Measurements from ENCODE around the gene KCNK6. TPM values are rescaled to one million over a fixed set of nuclear protein-coding genes. Genes with fewer than 3 reads are reported as not detected.

KCNK6 gene
- total and polyA plus RNA-seq, 2 donors from 2014 or later, result 2.2 to 7.2 TPM

GRCh38 chr19:38285567-38285966 lies 34.1 kb upstream of the KCNK6 start:
- TF ChIP-seq CTCF (IDR thresholded peaks at IDR 0.05; ENCODE audit: borderline replicate concordance, extremely low read depth, insufficient read depth), result no peak
- no peaks in the 10 kb centered on the region for H3K27me3 ChIP-seq (ENCODE audit: control insufficient read depth, insufficient read depth, low read length)
- H3K27ac ChIP-seq (ENCODE audit: low read depth in 2 of 2, low read length in 2 of 2), result no peak overlapping the region
- H3K4me1 ChIP-seq (ENCODE audit: control insufficient read depth in 2 of 3, insufficient read depth in 2 of 3, low read depth in 1 of 3, low read length in 3 of 3), result peaks cover 0 to 13% (median 3%) of the 10 kb centered on the region in 3 donors
- no peak for FAIRE-seq
- no peak overlapping the region for H3K9ac ChIP-seq (ENCODE audit: low read length in 3 of 3)
- DNase-seq, result no peak
- H3K9me3 ChIP-seq (ENCODE audit: control insufficient read depth in 2 of 3, insufficient read depth in 1 of 3, low read length in 3 of 3), result no peaks in the 10 kb centered on the region
- peaks cover 0 to 45% (median 15%) of the 10 kb centered on the region in 3 donors for H3K36me3 ChIP-seq (ENCODE audit: control insufficient read depth in 2 of 3, insufficient read depth in 3 of 3, low read length in 3 of 3)
- intact Hi-C loops (cut with DNase I), result no loop called here
- no peak overlapping the region for H3K4me3 ChIP-seq (ENCODE audit: low read length in 3 of 3)

- no peak for TF ChIP-seq CTCF (IDR thresholded peaks at IDR 0.05; ENCODE audit: borderline replicate concordance, extremely low read depth, insufficient read depth)
- Histone ChIP-seq H3K4me1 (ENCODE audit: control insufficient read depth in 2 of 3, insufficient read depth in 2 of 3, low read depth in 1 of 3, low read length in 3 of 3) (peaks cover 0 to 2% (median 0%) of the 10 kb centered on the region in 3 donors), H3K9ac (ENCODE audit: low read length in 3 of 3) (no peak overlapping the region), H3K4me3 (ENCODE audit: low read length in 3 of 3) (no peak overlapping the region), H3K36me3 (ENCODE audit: control insufficient read depth in 2 of 3, insufficient read depth in 3 of 3, low read length in 3 of 3) (peaks cover 0 to 60% (median 17%) of the 10 kb centered on the region in 3 donors), H3K27me3 (ENCODE audit: control insufficient read depth, insufficient read depth, low read length) (no peaks in the 10 kb centered on the region), H3K27ac (ENCODE audit: low read depth in 2 of 2, low read length in 2 of 2) (no peak overlapping the region), H3K9me3 (ENCODE audit: control insufficient read depth in 2 of 3, insufficient read depth in 1 of 3, low read length in 3 of 3) (no peaks in the 10 kb centered on the region)
- no peak for DNase-seq
- intact Hi-C loops (cut with DNase I), result no loop called here
- FAIRE-seq, result no peak
Measured at GRCh38 chr19:38287604-38288003, 32.0 kb upstream of the KCNK6 start.

- FAIRE-seq (no peak), DNase-seq (no peak)
- TF ChIP-seq CTCF (IDR thresholded peaks at IDR 0.05; ENCODE audit: borderline replicate concordance, extremely low read depth, insufficient read depth), result no peak
- intact Hi-C loops (cut with DNase I), result no loop called here
- Histone ChIP-seq H3K9me3 (ENCODE audit: control insufficient read depth in 2 of 3, insufficient read depth in 1 of 3, low read length in 3 of 3) (no peaks in the 10 kb centered on the region), H3K4me3 (ENCODE audit: low read length in 3 of 3) (no peak overlapping the region), H3K27me3 (ENCODE audit: control insufficient read depth, insufficient read depth, low read length) (no peaks in the 10 kb centered on the region), H3K9ac (ENCODE audit: low read length in 3 of 3) (no peak overlapping the region), H3K27ac (ENCODE audit: low read depth in 2 of 2, low read length in 2 of 2) (no peak overlapping the region), H3K4me1 (ENCODE audit: control insufficient read depth in 2 of 3, insufficient read depth in 2 of 3, low read depth in 1 of 3, low read length in 3 of 3) (peaks cover 0 to 2% (median 0%) of the 10 kb centered on the region in 3 donors), H3K36me3 (ENCODE audit: control insufficient read depth in 2 of 3, insufficient read depth in 3 of 3, low read length in 3 of 3) (peaks cover 0 to 60% (median 17%) of the 10 kb centered on the region in 3 donors)
Measured at GRCh38 chr19:38288123-38288855, 31.4 kb upstream of the KCNK6 start.

All from kidney (tissue), 14 donors.